CD4-positive, alpha-beta T cell treated with Interleukin-4 for 1 hour (primary cell): ENCODE results near the gene THEM5.

Source experiments
- DNase-seq, 2 donors: peaks; one replicate each; pipeline ENCODE4 v3.0.0-alpha.2; 2020 to 2022

The THEM5 gene

DNA sequence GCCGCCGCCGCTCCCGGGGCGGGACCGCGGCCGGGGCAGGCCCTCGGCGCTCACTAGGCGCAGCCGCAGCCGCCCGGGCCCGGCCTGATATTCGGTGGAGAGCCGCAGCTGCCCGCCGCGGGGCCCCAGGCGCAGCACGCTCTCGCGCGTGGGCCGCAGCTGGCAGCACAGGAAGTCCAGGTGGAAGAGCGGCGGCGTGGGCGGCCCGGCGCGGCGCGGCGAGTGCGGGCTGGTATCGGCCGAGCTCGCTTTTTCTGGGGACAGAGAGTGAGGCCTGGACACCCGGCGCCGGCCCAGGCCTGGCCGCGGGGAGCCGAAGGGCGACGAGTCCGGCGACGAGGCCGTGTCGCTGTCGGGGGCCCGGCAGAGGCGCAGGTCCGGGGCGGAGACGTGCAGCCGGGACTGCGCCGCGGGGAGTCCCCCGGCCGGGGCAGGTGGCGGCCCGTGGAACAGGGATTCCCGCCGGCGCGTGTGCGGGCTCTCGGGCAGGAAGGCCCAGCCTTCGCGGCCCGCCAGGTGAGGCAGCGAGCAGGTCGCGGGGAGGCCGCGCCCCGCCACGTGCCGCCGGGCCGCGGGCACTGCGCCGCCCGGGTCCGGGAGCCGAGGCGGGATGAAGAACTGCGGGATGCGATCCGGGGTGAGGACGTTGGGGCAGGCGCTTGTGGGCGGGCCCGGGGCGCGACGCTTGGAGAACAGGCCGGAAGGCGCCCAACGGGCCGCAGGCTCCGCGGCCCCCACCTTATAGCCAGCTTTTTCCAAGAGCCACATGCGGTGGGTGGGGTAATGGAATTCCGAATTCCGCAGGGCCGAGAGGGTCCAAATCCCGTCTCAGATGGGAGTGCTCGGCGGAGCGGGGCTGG is 15.1 kb downstream of the THEM5 start:
- peak in 1 of 2 donors; percentile 41 for DNase-seq

DNA sequence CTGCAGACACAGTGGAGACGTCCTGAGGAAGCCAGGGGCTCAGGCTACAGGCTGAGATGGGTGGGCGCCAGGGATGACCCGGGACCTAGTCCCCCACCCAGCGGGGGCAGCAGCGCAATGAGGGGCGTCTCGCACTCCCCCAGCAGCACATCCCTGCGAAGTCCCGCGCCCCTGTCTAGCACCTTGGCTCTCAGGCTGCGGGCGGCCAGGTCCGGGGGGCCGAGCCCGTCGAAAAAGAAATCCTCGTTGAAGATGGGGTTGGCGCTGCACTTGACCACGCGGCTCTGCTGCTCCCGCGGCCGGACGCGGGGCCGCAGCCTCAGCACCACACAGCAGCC is 15.7 kb downstream of the THEM5 start:
- DNase-seq = no peak

DNA sequence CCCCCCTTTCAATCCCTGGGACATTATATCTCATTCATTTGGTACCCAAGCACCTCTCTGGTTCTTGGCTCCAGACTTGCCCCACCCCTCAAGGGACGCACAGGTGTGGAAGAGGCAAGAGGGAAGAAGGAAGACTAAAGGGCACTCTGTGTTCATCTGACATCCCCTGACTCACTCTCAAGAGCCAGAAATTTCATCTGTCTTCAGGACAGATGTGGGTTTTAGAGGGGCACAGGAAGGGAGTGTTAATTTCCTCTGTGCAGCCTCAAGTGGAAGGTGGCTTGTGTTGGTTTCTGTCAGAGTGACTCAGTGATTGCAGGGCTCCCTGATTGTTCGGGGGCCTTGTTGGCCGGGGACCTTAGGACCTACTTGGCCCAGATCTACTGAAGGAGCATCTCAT is 16.3 kb downstream of the THEM5 start:
- peak in 1 of 2 donors; percentile 45 for DNase-seq

DNA sequence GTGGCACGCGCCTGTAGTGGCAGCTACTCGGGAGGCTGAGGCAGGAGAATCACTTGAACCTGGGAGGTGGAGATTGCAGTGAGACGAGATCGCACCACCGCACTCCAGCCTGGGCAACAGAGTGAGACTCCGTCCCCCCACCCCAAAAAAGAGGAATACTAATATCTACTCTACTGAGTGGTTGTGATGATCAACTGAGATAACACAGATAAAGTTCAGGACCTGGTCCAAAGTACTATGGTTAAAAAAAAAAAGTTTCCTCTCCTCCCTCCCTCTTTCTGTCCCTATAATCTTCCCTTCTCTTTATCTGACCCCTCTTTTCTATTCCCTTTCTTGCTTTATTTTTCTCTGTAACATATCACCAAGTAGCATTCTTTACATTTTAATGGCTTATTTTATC is 17.9 kb downstream of the THEM5 start:
- DNase-seq = no peak

DNA sequence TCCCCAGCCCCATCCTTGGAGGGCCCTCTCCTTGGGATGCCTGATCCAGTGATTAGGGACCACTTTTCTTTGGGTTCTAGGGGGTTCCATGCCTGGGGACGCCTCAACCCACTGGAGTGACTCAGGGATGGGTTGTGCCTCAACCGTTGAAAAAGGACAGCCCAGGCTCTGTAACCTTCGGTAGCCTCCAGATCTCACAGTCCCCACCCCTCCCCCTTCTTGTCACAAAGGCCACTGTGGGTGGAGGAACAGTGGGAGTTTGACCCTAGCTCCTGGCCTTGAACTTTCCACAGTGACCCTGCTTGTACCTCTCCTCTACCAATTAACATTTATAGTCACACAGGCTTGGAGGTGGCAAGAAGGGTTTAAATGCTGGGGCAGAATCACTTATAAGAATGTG is 19.3 kb downstream of the THEM5 start:
- DNase-seq = no peak

DNA sequence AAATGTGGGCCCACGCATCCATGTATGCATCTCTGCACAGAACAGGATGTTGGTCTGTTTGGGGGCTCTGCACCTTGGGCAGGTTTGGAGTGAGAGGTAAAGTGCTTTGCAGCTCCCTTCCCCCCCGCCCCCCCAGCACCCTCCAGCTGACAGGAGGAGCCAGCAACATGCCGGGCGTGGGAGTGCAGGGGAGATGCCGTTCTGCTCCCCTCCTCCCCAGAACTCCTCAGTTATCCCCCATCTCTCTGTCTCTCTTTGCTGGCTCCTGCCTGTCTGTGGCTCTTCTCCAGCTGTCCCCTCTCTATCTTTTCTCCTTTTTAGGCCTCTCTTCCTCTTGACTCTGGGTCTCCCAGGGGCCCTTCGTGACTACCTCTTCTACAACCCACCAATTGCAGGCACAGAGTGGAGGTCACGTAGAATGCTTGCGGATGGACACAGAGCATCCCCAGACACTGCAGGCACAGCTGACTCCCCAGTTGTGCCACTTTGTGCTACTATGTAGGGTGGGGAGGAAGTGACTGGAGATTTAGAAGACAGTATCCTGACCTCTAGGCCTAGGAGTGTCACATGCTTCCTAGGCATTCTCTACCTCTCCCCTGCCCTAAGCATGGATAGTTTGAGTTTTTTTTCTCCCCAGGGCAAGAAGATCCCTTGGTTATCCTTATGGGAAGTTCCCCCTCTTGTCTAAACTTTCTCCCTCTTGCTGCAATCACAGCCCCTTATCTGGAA is 20.2 kb downstream of the THEM5 start:
- no peak for DNase-seq

DNA sequence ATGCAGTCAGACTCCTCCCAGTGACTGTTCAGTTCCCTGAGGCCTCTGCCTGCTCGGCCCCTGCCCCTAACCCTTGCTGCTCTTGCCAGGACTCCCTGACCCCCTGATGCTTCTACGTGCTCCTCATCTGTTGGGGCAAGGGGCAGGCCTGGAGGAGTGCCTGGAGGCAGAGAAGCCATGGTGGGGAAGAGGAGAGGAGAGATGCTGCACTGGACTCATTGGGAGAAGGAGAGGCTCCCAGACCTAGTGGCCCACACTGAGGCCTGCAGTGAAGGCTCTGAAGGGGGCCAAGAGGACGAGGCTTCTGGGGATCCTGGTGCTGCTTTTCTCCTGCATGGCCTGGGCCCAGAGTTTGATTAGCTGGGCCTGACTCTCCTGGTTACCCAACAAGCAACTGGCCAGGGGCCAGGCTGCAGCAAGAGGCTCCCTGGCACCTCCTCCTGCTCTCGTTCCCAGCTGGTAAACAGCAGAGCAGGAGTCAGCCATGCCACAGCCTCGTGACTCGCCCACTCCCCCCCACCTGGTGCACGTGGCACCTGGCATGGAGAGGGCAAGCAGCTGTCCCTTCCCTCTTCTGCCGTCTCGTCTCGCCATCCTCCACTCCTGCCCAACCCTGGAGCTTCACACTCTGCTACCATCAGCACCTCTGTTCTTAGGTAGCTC is 21.1 kb downstream of the THEM5 start:
- no peak for DNase-seq

DNA sequence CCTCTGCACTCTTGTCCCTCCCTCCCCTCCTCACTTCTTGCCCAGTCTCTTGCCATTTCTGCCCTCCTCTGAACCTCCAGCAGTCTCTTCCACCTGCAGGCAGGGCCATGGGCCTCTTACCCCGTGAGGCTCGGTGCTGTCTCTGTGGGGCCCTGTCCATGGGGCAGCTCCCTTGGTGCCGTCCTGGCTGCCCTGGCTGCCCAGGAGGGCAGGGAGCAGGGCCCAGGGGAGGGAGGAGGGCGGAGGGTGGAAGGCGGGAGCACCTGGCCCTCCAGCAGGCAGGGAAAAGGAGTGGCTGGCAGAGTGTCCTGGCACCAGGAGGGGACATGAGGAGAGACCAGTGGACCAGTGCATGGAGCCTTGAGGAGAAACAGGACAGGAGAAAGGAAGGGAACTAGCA is 21.9 kb downstream of the THEM5 start, which contains the start of gene RORC:
Gene RORC, minus strand, starts transcription at position 198 of the 400 bp plus-strand sequence. Its CDS starts 38 bp downstream, at position 160.
- no peak for DNase-seq

DNA sequence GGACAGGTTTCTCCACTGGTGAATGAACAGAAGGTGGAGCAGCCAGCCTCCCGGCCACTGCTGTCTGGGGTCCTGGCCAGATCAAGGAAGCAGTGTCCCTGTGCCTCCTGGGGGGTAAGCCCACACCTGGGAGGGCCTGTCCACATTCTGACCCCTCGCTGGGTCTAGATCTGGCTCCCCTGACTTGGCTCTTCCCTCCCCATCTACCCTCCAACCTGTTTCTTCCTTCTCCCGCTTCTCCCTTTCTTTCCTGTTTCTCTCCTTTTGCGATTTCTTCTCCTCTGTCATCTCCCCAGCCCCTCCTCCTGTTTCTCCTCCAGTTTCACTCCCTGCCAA is 22.3 kb downstream of the THEM5 start:
- DNase-seq = no peak

DNA sequence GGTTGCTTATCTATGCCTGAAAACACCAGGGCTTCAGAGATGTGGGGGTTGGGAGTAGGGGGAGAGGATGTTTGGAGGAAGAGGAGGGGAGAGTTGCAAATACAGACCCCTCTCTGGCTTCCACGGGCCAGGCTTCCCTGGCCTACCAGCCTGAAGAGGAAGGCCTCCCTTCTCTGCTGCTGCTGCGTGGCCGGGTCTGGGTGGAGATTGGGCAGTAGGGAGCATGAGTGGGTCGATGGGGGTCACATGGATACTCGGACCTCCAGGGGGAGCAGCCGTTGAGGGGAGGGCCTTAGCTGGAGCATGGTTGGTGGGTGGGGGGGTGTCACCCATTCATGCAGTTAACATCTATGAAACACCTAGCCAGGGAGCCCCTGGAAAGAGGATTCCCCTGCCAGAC is 23.5 kb downstream of the THEM5 start:
- no peak for DNase-seq

DNA sequence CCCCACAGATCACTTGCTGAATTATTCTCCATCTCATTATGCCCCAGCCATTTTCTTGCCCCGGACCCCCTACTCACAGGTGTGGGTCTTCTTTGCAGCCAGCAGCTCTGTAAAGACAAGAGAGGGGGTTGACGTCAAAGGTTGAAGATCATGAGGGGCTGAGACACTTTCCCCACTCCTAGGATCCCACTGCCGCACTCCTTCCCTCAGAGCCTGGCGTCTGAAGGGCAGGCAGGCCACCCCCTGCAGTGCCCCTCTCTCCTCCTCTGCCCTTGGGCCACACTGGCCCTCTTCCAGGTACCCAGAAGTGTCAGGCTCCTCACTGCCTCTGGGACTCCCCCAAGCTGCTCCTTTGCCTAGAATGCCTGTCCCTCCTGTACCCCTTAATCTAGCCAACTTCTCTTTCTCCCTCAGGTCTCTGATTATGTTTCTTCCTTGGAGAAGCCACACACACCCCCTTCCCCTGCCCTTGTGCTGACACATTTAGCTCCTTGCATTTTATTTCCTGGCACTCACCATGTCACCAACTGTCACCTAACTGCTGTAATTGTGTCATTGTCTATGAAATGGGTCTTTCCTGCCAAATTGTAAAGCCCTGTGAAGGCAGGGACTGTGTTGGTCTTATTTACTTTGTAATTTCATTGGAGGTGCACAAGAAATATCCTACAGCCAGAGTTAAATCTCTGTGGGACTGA is 24.0 kb downstream of the THEM5 start:
- no peak for DNase-seq

DNA sequence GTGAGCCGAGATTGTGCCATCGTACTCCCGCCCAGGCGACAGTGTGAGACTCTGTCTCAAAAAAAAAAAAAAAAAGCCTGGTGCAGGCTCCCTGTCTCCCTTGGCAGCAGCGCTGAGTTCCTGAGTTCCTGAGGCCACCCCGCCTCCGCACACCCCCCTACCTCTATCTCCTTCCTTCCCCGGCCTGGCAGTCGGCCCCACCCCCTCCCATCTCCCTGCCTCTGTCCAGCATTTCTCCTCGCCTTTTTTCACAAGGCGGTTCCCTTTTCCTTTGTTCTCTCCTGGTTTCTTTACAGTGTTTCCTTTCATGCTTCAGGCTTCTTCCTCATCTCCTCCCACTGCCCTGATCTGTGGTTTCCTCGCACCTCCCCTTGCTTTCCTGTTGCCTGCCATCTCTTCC is 24.6 kb downstream of the THEM5 start:
- no peak for DNase-seq

DNA sequence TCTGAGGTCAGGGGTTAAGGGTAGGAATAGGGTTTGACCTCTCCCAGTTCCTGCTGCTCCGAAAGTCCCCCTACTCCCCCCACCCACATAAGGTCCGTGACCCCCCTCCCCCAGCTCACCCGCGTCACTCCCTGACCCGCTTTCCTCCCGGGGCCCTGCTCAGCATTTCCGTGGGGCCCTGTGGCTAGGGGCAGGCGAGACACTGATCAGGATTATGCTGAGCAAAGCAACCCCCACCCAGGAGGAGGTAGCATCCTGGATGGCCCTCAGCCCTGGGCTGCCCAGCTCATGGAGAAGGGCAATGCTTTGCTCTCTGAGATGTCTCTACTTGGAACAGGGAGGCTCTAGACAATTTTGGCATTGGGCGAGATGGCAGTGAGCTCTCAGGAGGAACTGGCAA is 25.7 kb downstream of the THEM5 start:
- no peak for DNase-seq

DNA sequence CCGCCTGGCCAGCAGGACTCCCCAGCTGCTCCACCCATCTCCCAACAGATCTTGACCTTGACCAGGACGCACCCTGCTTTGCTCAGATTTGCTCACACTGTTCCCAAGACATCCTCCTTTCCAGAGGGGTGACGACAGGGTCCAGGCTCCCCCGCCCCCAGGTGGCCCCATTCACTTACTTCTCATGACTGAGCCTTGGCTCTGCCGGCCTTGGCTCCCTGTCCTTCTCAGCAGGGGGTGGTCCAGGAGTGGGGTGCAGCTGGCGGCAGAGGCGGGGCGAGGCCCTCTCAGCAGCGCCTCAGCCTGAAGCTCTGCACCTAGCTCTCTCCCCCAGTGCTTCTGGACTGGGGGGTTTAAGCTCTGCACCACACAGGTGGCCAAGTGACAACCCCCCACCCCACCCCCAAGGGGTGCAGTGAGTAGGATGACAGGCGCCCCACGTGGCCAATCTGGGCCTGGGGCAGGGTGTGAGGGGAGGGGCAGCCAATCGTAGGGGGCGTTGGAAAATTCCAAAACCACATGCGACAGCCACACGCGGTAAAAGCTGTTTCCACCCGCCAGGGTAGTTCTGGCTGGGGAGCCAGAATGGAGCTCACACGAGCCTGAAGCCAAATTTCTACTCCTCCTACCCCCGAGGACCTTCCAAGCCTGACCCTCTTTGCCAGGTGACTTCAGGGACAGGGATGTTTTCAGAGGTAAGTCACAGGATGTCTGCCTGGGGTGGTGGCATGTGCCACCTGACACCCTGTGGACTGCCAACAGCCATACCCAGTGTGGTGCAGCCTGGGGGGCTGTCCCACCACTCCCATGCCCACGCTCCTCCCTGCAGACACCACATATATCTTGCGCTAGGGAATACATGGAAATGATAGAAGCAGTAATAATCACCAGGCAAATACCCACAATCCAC is 27.5 kb downstream of the THEM5 start:
- peak in 1 of 2 donors; percentile 42 for DNase-seq

DNA sequence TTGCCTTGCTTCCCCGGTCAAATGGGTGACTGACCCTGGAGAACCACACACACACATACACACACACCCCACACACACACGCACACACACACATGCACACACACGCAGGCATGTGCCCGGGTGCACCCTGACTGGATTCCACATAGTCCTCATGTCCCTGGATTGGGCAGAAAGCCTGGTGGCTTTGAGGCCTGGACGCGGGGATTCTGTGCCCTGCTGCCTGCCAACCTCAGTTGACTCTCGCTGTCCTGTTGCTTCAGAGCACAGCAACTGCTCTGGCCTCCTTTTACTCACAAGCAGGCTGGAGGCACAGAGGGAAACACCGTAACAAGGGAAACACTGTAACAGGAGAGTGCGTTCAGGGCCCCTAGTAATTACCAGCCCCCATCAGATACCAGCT is 28.3 kb downstream of the THEM5 start:
- no peak for DNase-seq

DNA sequence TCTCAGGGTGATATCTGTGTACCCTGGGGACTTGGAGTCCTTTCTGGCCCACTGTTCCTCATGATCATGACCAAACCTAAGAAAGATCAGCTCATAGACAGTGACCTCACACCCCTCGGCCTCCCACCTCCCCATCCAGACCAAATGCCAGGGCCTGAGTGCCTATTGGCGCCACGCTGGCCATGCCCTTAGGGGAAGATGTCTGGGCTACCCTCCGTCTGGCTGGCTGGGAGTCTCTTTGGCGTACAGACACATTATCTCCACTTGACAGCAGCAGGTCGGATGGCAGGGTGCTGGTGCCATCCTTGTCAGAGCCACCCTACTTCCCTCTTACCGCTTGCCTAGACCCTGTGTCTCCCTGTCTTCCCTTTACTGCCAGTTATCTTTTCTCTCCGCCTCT is 30.3 kb downstream of the THEM5 start:
- no peak for DNase-seq

DNA sequence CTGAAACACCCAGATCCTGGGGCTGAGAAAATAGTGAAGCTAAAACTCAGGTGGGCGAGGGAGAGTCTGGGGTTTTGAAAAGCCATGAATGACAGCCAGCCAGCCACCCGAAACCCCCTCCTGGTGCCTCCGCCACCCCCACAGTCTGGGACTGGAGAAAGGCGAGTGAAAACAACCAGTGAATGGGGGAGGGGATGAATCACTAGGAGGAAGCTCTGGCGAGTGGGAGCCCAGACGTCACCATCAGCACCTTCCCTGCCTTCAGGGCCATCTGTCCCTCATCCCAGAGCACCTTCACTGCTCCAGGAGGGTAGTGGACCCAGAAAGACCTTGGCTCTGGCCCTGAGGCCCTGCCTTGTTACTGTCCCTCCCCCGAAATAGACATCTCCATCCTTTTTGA is 31.1 kb downstream of the THEM5 start:
- DNase-seq = no peak

DNA sequence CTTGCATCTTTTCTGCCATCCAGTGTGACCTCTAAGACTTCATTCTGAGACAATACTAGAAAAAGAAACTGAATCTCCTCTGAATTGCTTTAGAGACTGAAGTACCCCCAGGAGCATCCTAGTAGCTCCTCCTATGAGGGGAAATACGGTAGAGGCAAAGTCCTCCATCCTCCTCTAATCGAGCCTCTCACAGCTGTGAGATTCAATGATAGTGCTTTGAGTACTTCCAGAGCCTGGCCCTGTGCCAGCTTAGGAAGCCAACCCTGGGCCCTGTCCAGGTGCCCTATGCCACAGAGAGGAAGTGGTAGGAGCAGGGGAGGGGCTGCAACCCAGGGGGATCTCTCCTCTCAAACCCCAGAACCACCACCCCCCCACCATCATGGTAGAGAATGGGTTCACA is 32.6 kb downstream of the THEM5 start:
- DNase-seq = peak in 1 of 2 donors; percentile 37

DNA sequence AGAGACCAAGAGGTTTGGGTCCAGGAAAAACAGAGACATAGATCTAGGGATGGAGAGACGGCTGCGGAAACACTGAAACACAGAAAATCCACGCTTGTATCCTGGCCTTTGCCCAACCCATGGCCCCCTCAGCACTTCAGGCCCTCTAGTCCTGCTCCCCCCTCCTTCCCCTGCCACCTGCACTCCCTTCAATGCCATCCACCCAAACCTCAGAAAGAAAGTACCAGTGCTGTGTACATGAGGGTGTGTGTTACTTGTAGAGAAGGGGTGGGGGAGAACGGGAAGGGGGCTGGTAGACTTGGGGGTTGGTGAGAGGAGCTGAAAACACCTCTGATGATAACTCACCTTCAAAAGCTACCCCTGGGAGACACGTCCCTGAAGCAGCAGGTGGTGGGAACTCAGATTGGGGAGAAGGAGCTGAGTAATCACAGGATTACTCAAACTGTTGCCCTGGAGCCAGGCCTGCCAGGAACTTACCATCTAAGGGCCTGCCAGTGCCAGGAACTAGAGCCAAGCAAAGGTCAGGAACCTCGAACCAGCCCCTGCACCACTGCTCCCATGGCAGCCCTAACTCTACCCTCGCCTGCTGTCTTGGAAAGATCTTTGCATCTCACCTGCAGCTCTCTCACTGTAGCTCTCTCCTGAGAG is 33.4 kb downstream of the THEM5 start:
- no peak for DNase-seq

DNA sequence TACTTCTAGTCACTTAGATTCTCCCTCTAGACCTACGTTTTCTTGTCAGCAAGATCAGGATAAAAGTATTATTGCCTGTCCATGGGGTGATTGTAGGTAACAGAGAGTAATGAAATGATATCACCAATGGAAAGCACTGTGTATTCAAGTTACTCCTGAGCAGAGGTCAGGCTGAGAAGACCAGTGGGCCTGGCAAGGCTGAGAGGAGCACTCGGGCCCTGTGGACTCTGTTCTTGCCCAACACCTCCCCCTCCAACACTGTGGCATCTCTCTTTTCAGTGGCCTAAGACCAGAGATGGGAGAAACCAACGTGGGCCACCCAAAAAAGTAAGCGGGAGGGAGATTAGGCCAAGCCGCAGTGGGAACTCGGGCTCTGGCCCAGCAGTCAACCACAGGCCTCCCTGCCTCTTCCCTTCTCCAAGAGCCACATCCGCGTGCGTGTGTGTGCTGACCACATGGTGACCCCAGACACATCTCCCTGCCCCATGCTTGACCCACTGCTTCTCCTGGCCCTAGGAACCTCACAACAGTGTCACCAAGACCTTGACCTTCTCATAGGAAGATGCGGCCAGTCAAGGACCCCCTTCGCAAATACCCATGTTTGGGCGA is 34.2 kb downstream of the THEM5 start:
- DNase-seq = no peak

DNA sequence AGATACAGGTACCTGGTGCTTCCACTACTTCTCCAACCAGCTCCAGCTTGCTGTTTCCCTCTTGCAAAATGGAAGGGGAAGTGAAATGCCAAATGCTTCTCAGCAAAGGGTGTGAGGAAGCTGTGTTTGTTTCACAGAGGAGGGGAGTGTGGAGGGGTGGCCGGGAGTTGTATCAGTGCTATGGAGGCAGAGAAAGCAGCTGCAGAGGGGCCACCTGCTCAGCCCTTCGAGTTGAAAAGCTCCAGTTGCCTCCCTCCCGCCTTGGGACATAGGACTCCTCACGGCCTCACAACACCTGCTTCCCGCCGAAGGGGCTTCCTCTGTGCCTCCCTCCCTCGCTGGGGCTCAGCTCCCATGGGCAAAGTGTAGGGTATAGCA is 36.2 kb downstream of the THEM5 start:
- DNase-seq = no peak
